Superior temporal gyrus (tissue), 1 donor: ENCODE measurements around the gene F5.
"Not testable (repeated sequence)": the region's sequence is repeated elsewhere in the genome, so short reads cannot be mapped to it uniquely, and the experiment has no call there.

Experiments used
- DNase-seq: peaks from one replicate; pipeline ENCODE4 v3.0.0-alpha.2; 2016; ENCODE audit errors: extremely low spot score

F5 gene

GRCh38 chr1:169546087-169546995, 39.9 kb downstream of the F5 start:
- peak; percentile 94 for DNase-seq

GRCh38 chr1:169545472-169545871, 40.8 kb downstream of the F5 start:
- DNase-seq, result no peak

GRCh38 chr1:169538998-169539871, 47.0 kb downstream of the F5 start:
- DNase-seq, result no peak

- DNase-seq, result no peak
Observed at GRCh38 chr1:169534653-169535052, 51.6 kb downstream of the F5 start.

GRCh38 chr1:169533528-169534190, 52.6 kb downstream of the F5 start:
- DNase-seq, result not testable (repeated sequence)

GRCh38 chr1:169530448-169530847, 55.8 kb downstream of the F5 start:
- no peak for DNase-seq

GRCh38 chr1:169529068-169529642, 57.1 kb downstream of the F5 start:
- no peak for DNase-seq

GRCh38 chr1:169528215-169529067, 57.8 kb downstream of the F5 start:
- DNase-seq, result no peak

GRCh38 chr1:169527451-169528214, 58.6 kb downstream of the F5 start:
- no peak for DNase-seq

GRCh38 chr1:169527001-169527400, 59.3 kb downstream of the F5 start:
- DNase-seq, result no peak

- no peak for DNase-seq
Observed at GRCh38 chr1:169526120-169526832, 60.0 kb downstream of the F5 start.

GRCh38 chr1:169525391-169525790, 60.9 kb downstream of the F5 start:
- DNase-seq, result no peak

- no peak for DNase-seq
Observed at GRCh38 chr1:169523904-169524303, 62.4 kb downstream of the F5 start.

GRCh38 chr1:169521226-169521625, 65.1 kb downstream of the F5 start:
- DNase-seq, result no peak

- DNase-seq, result no peak
Observed at GRCh38 chr1:169517558-169518186, 68.6 kb downstream of the F5 start.

- no peak for DNase-seq
Observed at GRCh38 chr1:169515641-169516040, 70.6 kb downstream of the F5 start.

- DNase-seq, result no peak
Observed at GRCh38 chr1:169514566-169515270, 71.6 kb downstream of the F5 start.

GRCh38 chr1:169513208-169513607, 73.1 kb downstream of the F5 start:
- DNase-seq, result no peak
